A549 (cell line): ENCODE measurements around the gene PARP6. TPM values are rescaled to one million over a fixed set of nuclear protein-coding genes. Genes with fewer than 3 reads are reported as not detected.

ENCODE experiments used
- ATAC-seq, 2 experiments: fragments of 200-7000 bp in 1 of 2; fragments of >200 bp in 1 of 2; cut with Nextera tagmentation in 1 of 2; cut with Tn5 transposase in 1 of 2; 3 replicates each; pipeline versions ENCODE4 v1.8.0 to v1.9.1; 2018 to 2020; ENCODE audit warnings: mild to moderate bottlenecking in 1 of 2, moderate library complexity in 1 of 2
- CTCF ChIA-PET: fragments of 300-600 bp; sonication (Branson Sonifier 250); formaldehyde crosslinking; extraction: SDS; loops from one replicate; lab custom pipeline; 2021; ENCODE audit warnings: antibody characterized with exemption, inconsistent platforms; lab: Yijun Ruan, JAX
- POLR2A ChIA-PET: fragments of 350-600 bp; formaldehyde crosslinking; extraction: SDS; loops from one replicate; lab custom pipeline; 2021; ENCODE audit warnings: antibody characterized with exemption, inconsistent platforms; lab: Yijun Ruan, JAX
- DNase-seq, 2 experiments: peaks; one replicate each; pipeline versions ENCODE4 v3.0.0 to v3.0.0-alpha.2; 2011 to 2016; ENCODE audit warnings: low read depth in 1 of 2, low spot score in 1 of 2
- FAIRE-seq: peaks from 2 replicates; lab custom pipeline; 2011; peaks lifted over from hg19 to GRCh38; lab: Jason Lieb, UNC
- H3K27ac ChIP-seq, 2 experiments: fragments of >200 bp; sonication (Bioruptor Twin); formaldehyde crosslinking; 3 replicates each; pipeline ENCODE4 v1.5.1; 2016 to 2017
- H3K4me1 ChIP-seq: fragments of >200 bp; sonication (Bioruptor Twin); formaldehyde crosslinking; 3 replicates; pipeline ENCODE4 v1.6.1; 2016
- H3K4me2 ChIP-seq: fragments of >200 bp; sonication (Bioruptor Twin); formaldehyde crosslinking; 3 replicates; pipeline ENCODE4 v1.6.1; 2016
- H3K4me3 ChIP-seq: fragments of >200 bp; sonication (Bioruptor Twin); formaldehyde crosslinking; 3 replicates; pipeline ENCODE4 v1.5.1; 2016
- H3K9me3 ChIP-seq: fragments of >200 bp; sonication (Bioruptor Twin); formaldehyde crosslinking; 3 replicates; pipeline ENCODE4 v1.6.1; 2016
- CBX2 ChIP-seq: fragments of 200-600 bp; sonication (generic); IDR thresholded peaks from 2 replicates; pipeline ENCODE4 v1.6.1; 2016; ENCODE audit warnings: low read depth, mild to moderate bottlenecking, borderline replicate concordance
- CHD4 ChIP-seq: fragments of 200-600 bp; sonication (generic); IDR thresholded peaks from 2 replicates; pipeline ENCODE4 v1.6.1; 2016; ENCODE audit warnings: antibody characterized with exemption, mild to moderate bottlenecking, borderline replicate concordance
- ELK1 ChIP-seq: fragments of 150-350 bp; IDR thresholded peaks from 2 replicates; pipeline ENCODE4 v1.6.1; 2014; ENCODE audit warnings: low read depth, mild to moderate bottlenecking, low read length
- ESRRA ChIP-seq: fragments of 150-350 bp; IDR thresholded peaks from 2 replicates; pipeline ENCODE4 v1.6.1; 2014; ENCODE audit warnings: mild to moderate bottlenecking, low read length, borderline replicate concordance
- FOSB ChIP-seq: fragments of 250-450 bp; sonication (Bioruptor Pico); IDR thresholded peaks from 2 replicates; pipeline ENCODE4 v1.5.0; 2020; ENCODE audit warnings: mild to moderate bottlenecking, moderate library complexity
- FOSL2 ChIP-seq, 2 experiments: fragments of 450-650 bp in 1 of 2; fragments of >200 bp in 1 of 2; sonication (Bioruptor Twin) in 1 of 2; formaldehyde crosslinking; IDR thresholded peaks; 2 replicates each; pipeline versions ENCODE4 v1.5.0 to v1.6.1; 2016 to 2020; ENCODE audit warnings: mild to moderate bottlenecking in 1 of 2, moderate library complexity in 1 of 2
- GATA3 ChIP-seq: IDR thresholded peaks from 2 replicates; pipeline ENCODE4 v1.6.1; 2012; ENCODE audit warnings: borderline replicate concordance
- HOXA7 ChIP-seq: fragments of 250-450 bp; sonication (Bioruptor Pico); IDR thresholded peaks from 2 replicates; pipeline ENCODE4 v1.5.0; 2020; ENCODE audit warnings: mild to moderate bottlenecking, moderate library complexity
- HOXB5 ChIP-seq: fragments of 250-450 bp; sonication (Bioruptor Pico); IDR thresholded peaks from 2 replicates; pipeline ENCODE4 v1.5.0; 2020; ENCODE audit warnings: mild to moderate bottlenecking, moderate library complexity
- JUN ChIP-seq, 2 experiments: fragments of >200 bp; sonication (Bioruptor Twin); formaldehyde crosslinking; IDR thresholded peaks; 2 replicates in 1 of 2; 3 replicates in 1 of 2; pipeline ENCODE4 v1.6.1; 2016 to 2017
- KDM1A ChIP-seq: fragments of 200-600 bp; sonication (generic); IDR thresholded peaks from 2 replicates; pipeline ENCODE4 v1.6.1; 2016; ENCODE audit warnings: low read depth, mild to moderate bottlenecking
- MAFK ChIP-seq: fragments of 450-650 bp; IDR thresholded peaks from 2 replicates; pipeline ENCODE4 v1.6.1; 2014; ENCODE audit not compliant: partially characterized antibody
- MYC ChIP-seq: IDR thresholded peaks from 2 replicates; pipeline ENCODE4 v1.6.1; 2012; ENCODE audit warnings: mild to moderate bottlenecking, inconsistent platforms, low read length, improper control_type of control experiment, borderline replicate concordance
- NPAS2 ChIP-seq: fragments of 250-450 bp; sonication (Bioruptor Pico); IDR thresholded peaks from 2 replicates; pipeline ENCODE4 v1.8.0; 2022; ENCODE audit warnings: mild to moderate bottlenecking, moderate library complexity, borderline replicate concordance
- NR3C1 ChIP-seq: fragments of >200 bp; sonication (Bioruptor Twin); formaldehyde crosslinking; IDR thresholded peaks from 3 replicates; pipeline ENCODE4 v1.6.1; 2017
- PHF8 ChIP-seq: fragments of 200-600 bp; sonication (generic); IDR thresholded peaks from 2 replicates; pipeline ENCODE4 v1.6.1; 2016; ENCODE audit warnings: low read depth, mild to moderate bottlenecking, antibody characterized with exemption, moderate library complexity, borderline replicate concordance
- RAD21 ChIP-seq, 2 experiments: fragments of >200 bp in 1 of 2; sonication (Bioruptor Twin) in 1 of 2; formaldehyde crosslinking in 1 of 2; IDR thresholded peaks in 1 of 2; conservative IDR thresholded peaks in 1 of 2; 2 replicates in 1 of 2; 3 replicates in 1 of 2; pipeline ENCODE4 v1.6.1; 2012 to 2018; ENCODE audit warnings: inconsistent platforms in 1 of 2
- RCOR1 ChIP-seq: fragments of 150-350 bp; IDR thresholded peaks from 2 replicates; pipeline ENCODE4 v1.6.1; 2014; ENCODE audit warnings: antibody characterized with exemption, low read length, low read depth
- RNF2 ChIP-seq: fragments of 200-600 bp; sonication (generic); IDR thresholded peaks from 2 replicates; pipeline ENCODE4 v1.6.1; 2016; ENCODE audit warnings: low read depth, mild to moderate bottlenecking, antibody characterized with exemption, moderate library complexity, borderline replicate concordance
- TFCP2L1 ChIP-seq: fragments of 250-450 bp; sonication (Bioruptor Pico); IDR thresholded peaks from 2 replicates; pipeline ENCODE4 v1.5.0; 2021; ENCODE audit warnings: mild to moderate bottlenecking
- TP53 ChIP-seq: fragments of 250-450 bp; sonication (Bioruptor Pico); IDR thresholded peaks from 2 replicates; pipeline ENCODE4 v1.5.0; 2021; ENCODE audit warnings: mild to moderate bottlenecking, moderate library complexity
- ZC3H11A ChIP-seq: fragments of 450-650 bp; IDR thresholded peaks from 2 replicates; pipeline ENCODE4 v1.6.1; 2014; ENCODE audit warnings: antibody characterized with exemption, mild to moderate bottlenecking
- WGBS: methylation state at CpG from one replicate; pipeline ENCODE4 v1.1.6; 2017; ENCODE audit errors: missing lambda C conversion rate; 5-methylcytosine and 5-hydroxymethylcytosine counted together
- polyA plus RNA-seq, 4 experiments: library from polyadenylated mRNA; depleted of rRNA in 3 of 4; stranded (reverse); fragments of >200 nt; fragmentation: RNase III in 1 of 4; extraction: RNeasy Plus Mini Kit Qiagen cat#74134 plus additional on column Dnase treatment in 1 of 4; gene quantifications; 2 replicates in 3 of 4; 3 replicates in 1 of 4; pipeline ENCODE4 v1.2.3, GENCODE V29; 2011 to 2017
- TF ChIP-seq, protein P1 (sequence below): fragments of 200-600 bp; sonication (generic); IDR thresholded peaks from 2 replicates; pipeline ENCODE4 v1.6.1; 2016; ENCODE audit warnings: antibody characterized with exemption, mild to moderate bottlenecking, moderate library complexity
- TF ChIP-seq, protein P2 (sequence below): fragments of >200 bp; sonication (Bioruptor Twin); formaldehyde crosslinking; IDR thresholded peaks from 3 replicates; pipeline ENCODE4 v1.5.1; 2016
- TF ChIP-seq, protein P3 (sequence below): fragments of 250-450 bp; sonication (Bioruptor Pico); IDR thresholded peaks from 2 replicates; pipeline ENCODE4 v1.5.0; 2020; ENCODE audit warnings: low read depth, mild to moderate bottlenecking, moderate library complexity

Gene PARP6
- polyA plus RNA-seq, 2 of the 4 experiments (the other 2 are of a cell fraction): 78.0 to 167 TPM

GRCh38 chr15:72230197-72231065 lies 41.9 kb downstream of the PARP6 start (continued):
- TF ChIP-seq ELK1: no peak
- TF ChIP-seq GATA3: peak; percentile 44
- TF ChIP-seq NPAS2: no peak
- TF ChIP-seq NR3C1: no peak
- no peak for TF ChIP-seq KDM1A
- TF ChIP-seq PHF8: peak; percentile 87

DNA sequence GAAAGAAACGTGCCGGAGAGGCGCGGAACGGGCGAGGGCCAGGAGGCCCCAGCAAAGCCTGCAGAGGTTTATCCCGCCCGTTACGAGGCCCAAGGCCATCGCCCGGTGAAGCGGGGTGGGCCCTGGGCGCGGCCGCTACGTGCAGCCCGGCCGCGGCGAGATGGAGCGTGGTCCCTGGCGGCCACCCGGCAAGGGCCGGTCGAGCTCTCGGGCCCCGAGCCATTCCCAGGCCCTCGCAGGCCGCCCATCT lies 42.5 kb downstream of the PARP6 start:
- TF ChIP-seq CBX2 (no peak), CHD4 (no peak), ZC3H11A (no peak), RNF2 (no peak), FOSL2 (IDR thresholded peaks at IDR 0.05) (no peak), FOSL2 (CRISPR knock-in tag; IDR thresholded peaks at IDR 0.05) (no peak), TFCP2L1 (CRISPR knock-in tag) (no peak), MYC (no peak), FOSB (no peak), NR3C1 (no peak), MAFK (no peak), HOXA7 (CRISPR knock-in tag) (no peak), ESRRA (no peak), TP53 (0 out of 2 replicates have a peak, but pooled peaks have one; percentile 16), JUN (IDR thresholded peaks at IDR 0.05) (peak in 1 of 2 experiments; percentile 58; a peak in 1 of 5 replicates), RAD21 (conservative IDR thresholded peaks at IDR 0.05 in 1 of 2, IDR thresholded peaks at IDR 0.05 in 1 of 2) (no peak), ELK1 (no peak), HOXB5 (CRISPR knock-in tag) (0 out of 2 replicates have a peak, but pooled peaks have one; percentile 34), RCOR1 (no peak)
- TF ChIP-seq, protein P1, sequence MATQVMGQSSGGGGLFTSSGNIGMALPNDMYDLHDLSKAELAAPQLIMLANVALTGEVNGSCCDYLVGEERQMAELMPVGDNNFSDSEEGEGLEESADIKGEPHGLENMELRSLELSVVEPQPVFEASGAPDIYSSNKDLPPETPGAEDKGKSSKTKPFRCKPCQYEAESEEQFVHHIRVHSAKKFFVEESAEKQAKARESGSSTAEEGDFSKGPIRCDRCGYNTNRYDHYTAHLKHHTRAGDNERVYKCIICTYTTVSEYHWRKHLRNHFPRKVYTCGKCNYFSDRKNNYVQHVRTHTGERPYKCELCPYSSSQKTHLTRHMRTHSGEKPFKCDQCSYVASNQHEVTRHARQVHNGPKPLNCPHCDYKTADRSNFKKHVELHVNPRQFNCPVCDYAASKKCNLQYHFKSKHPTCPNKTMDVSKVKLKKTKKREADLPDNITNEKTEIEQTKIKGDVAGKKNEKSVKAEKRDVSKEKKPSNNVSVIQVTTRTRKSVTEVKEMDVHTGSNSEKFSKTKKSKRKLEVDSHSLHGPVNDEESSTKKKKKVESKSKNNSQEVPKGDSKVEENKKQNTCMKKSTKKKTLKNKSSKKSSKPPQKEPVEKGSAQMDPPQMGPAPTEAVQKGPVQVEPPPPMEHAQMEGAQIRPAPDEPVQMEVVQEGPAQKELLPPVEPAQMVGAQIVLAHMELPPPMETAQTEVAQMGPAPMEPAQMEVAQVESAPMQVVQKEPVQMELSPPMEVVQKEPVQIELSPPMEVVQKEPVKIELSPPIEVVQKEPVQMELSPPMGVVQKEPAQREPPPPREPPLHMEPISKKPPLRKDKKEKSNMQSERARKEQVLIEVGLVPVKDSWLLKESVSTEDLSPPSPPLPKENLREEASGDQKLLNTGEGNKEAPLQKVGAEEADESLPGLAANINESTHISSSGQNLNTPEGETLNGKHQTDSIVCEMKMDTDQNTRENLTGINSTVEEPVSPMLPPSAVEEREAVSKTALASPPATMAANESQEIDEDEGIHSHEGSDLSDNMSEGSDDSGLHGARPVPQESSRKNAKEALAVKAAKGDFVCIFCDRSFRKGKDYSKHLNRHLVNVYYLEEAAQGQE: no peak
- TF ChIP-seq, protein P2, sequence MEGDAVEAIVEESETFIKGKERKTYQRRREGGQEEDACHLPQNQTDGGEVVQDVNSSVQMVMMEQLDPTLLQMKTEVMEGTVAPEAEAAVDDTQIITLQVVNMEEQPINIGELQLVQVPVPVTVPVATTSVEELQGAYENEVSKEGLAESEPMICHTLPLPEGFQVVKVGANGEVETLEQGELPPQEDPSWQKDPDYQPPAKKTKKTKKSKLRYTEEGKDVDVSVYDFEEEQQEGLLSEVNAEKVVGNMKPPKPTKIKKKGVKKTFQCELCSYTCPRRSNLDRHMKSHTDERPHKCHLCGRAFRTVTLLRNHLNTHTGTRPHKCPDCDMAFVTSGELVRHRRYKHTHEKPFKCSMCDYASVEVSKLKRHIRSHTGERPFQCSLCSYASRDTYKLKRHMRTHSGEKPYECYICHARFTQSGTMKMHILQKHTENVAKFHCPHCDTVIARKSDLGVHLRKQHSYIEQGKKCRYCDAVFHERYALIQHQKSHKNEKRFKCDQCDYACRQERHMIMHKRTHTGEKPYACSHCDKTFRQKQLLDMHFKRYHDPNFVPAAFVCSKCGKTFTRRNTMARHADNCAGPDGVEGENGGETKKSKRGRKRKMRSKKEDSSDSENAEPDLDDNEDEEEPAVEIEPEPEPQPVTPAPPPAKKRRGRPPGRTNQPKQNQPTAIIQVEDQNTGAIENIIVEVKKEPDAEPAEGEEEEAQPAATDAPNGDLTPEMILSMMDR: no peak
- TF ChIP-seq, protein P3, sequence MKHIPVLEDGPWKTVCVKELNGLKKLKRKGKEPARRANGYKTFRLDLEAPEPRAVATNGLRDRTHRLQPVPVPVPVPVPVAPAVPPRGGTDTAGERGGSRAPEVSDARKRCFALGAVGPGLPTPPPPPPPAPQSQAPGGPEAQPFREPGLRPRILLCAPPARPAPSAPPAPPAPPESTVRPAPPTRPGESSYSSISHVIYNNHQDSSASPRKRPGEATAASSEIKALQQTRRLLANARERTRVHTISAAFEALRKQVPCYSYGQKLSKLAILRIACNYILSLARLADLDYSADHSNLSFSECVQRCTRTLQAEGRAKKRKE (CRISPR knock-in tag): no peak
- no peaks in the 10 kb centered on the region for H3K9me3 ChIP-seq
- H3K4me1 ChIP-seq: peaks cover 53% of the 10 kb centered on the region
- under 1% methylated on average over 29 of the region's 29 CpGs for WGBS
- ChIA-PET POLR2A (interaction anchor here (0.6 to 3.9 kb wide), 4 partner anchors 9 to 255 kb away, joined by 3 to 40 read pairs (median 31); partner anchors contain the start of gene GRAMD2A), CTCF (interaction anchor here (0.7 to 31.1 kb wide), 7 partner anchors 9 to 429 kb away, joined by 3 to 644 read pairs (median 3); partner anchors contain the start of gene GRAMD2A)
- no peak for DNase-seq
- FAIRE-seq: no peak
- H3K4me3 ChIP-seq: peak overlapping the region; percentile 91
- ATAC-seq: no peak
- peak overlapping the region; percentile 97 for H3K27ac ChIP-seq
- peak overlapping the region; percentile 97 for H3K4me2 ChIP-seq
